Spleen (tissue), 11 donors: ENCODE results near the gene NPRL2. TPM values are rescaled to one million over a fixed set of nuclear protein-coding genes. Genes with fewer than 3 reads are reported as not detected.

Experiments used
- DNase-seq: peaks from one replicate; pipeline ENCODE4 v3.0.0-alpha.2; 2020
- H3K27ac ChIP-seq, 8 donors: fragments of 200-600 bp; sonication (generic) in 7 of 8; 1 replicate in 4 of 8; 2 replicates in 4 of 8; pipeline versions ENCODE4 v1.5.0 to v1.8.0; 2016 to 2021; ENCODE audit warnings: inconsistent platforms in 4 of 8, mild to moderate bottlenecking in 4 of 8, moderate library complexity in 1 of 8
- H3K27me3 ChIP-seq, 7 donors: fragments of 200-600 bp; sonication (generic) in 6 of 7; replicated peaks in 1 of 7; 1 replicate in 4 of 7; 2 replicates in 3 of 7; pipeline versions ENCODE4 v1.5.0 to v1.8.0; 2016 to 2021; ENCODE audit warnings: inconsistent platforms in 3 of 7, mild to moderate bottlenecking in 1 of 7
- H3K36me3 ChIP-seq, 6 donors: fragments of 200-600 bp; sonication (generic) in 5 of 6; 1 replicate in 4 of 6; 2 replicates in 2 of 6; pipeline versions ENCODE4 v1.5.0 to v1.8.0; 2016 to 2021; ENCODE audit warnings: inconsistent platforms in 2 of 6
- H3K4me1 ChIP-seq, 6 donors: fragments of 200-600 bp; sonication (generic) in 5 of 6; 1 replicate in 3 of 6; 2 replicates in 3 of 6; pipeline versions ENCODE4 v1.5.0 to v1.8.0; 2016 to 2021; ENCODE audit warnings: inconsistent platforms in 3 of 6
- H3K4me3 ChIP-seq, 8 donors: fragments of 200-600 bp; sonication (generic) in 7 of 8; 1 replicate in 4 of 8; 2 replicates in 4 of 8; pipeline versions ENCODE4 v1.5.0 to v1.8.0; 2016 to 2021; ENCODE audit warnings: inconsistent platforms in 4 of 8, mild to moderate bottlenecking in 4 of 8, moderate library complexity in 2 of 8
- H3K9me3 ChIP-seq, 8 donors: fragments of 200-600 bp; sonication (generic) in 7 of 8; 1 replicate in 4 of 8; 2 replicates in 4 of 8; pipeline versions ENCODE4 v1.5.0 to v1.8.0; 2016 to 2021; ENCODE audit warnings: inconsistent platforms in 4 of 8
- POLR2A ChIP-seq, 3 donors: fragments of 450-650 bp; IDR thresholded peaks; one replicate each; pipeline ENCODE4 v1.5.1; 2017; ENCODE audit warnings: antibody characterized with exemption in 3 of 3, mild to moderate bottlenecking in 1 of 3
- POLR2AphosphoS5 ChIP-seq, 3 donors: sonication (generic); formaldehyde crosslinking; IDR thresholded peaks; one replicate each; pipeline ENCODE4 v1.5.1; 2017; ENCODE audit warnings: antibody characterized with exemption in 3 of 3
- WGBS, 5 donors: extraction: QIAGEN DNeasy Blood & Tissue Kit in 3 of 5; methylation state at CpG; one replicate each; pipeline versions ENCODE4 v1.1.5 to v1.1.7; 2013 to 2018; 5-methylcytosine and 5-hydroxymethylcytosine counted together
- intact Hi-C: fragments of 100-400 bp; cut with DNase I; formaldehyde crosslinking; loops from one replicate; pipeline ENCODE4 v1.15.0; 2023; ENCODE audit warnings: low total_unique reads
- polyA plus RNA-seq, 3 donors: library from polyadenylated mRNA; stranded (reverse); fragments of 200-250 nt; gene quantifications; one replicate each; pipeline ENCODE4 v1.2.1, GENCODE V29; 2013
- total RNA-seq, 7 donors: library from RNA; depleted of rRNA in 3 of 7; stranded (reverse); fragments of >200 nt in 3 of 7; fragmentation: NEBNext Ultra II Directional in 4 of 7; extraction: Animal tissue kit (Norgen Biotek cat#: 25700) in 4 of 7; gene quantifications; one replicate each; pipeline versions ENCODE4 v1.1.0 to v1.2.1, GENCODE V29; 2016 to 2021
- TF ChIP-seq, protein P1 (sequence below), 11 experiments: fragments of 200-600 bp in 7 of 11; fragments of 450-650 bp in 4 of 11; sonication (generic) in 4 of 11; IDR thresholded peaks in 8 of 11; conservative IDR thresholded peaks in 3 of 11; 1 replicate in 7 of 11; 2 replicates in 4 of 11; pipeline versions ENCODE4 v1.4.0 to v1.8.0; 2016 to 2021; ENCODE audit warnings: antibody characterized with exemption in 11 of 11, inconsistent platforms in 4 of 11, mild to moderate bottlenecking in 1 of 11
- donor health status: healthy with polysubstance abuse.
- donor health status: DM: no; HTN: no; CAD: no; lungs with moderate emphysema.
- donor health status: DM: no; HTN: no; CAD: no.
- donor health status: Bipolar disorder and iron deficiency.
- donor health status: healthy.
- donor health status: DM: no; HTN: no; CAD: no.
- donor health status: DM: yes; HTN: yes; CAD: no.

Gene NPRL2
- total and polyA plus RNA-seq, 10 donors = 17.8 to 31.2 (median 22.9) TPM

- Histone ChIP-seq H3K4me1 (peaks cover 15 to 98% (median 75%) of the 10 kb centered on the region in 6 donors), H3K27me3 (no peaks in the 10 kb centered on the region), H3K9me3 (no peaks in the 10 kb centered on the region), H3K4me3 (peak overlapping the region; percentile 52 to 93 (median 63)), H3K36me3 (peaks cover 0 to 72% (median 49%) of the 10 kb centered on the region in 6 donors), H3K27ac (peak overlapping the region; percentile 92 to 100 (median 94))
- TF ChIP-seq POLR2A (IDR thresholded peaks at IDR 0.05) (no peak), POLR2AphosphoS5 (IDR thresholded peaks at IDR 0.05) (no peak)
- DNase-seq = no peak
- 58 to 76% (median 64%) methylated on average over 11 of the region's 11 CpGs for WGBS, 5 donors
- intact Hi-C loops = no loop called here
Measured at GRCh38 chr3:50351323-50351697, 735 bp upstream of the NPRL2 start.

DNA sequence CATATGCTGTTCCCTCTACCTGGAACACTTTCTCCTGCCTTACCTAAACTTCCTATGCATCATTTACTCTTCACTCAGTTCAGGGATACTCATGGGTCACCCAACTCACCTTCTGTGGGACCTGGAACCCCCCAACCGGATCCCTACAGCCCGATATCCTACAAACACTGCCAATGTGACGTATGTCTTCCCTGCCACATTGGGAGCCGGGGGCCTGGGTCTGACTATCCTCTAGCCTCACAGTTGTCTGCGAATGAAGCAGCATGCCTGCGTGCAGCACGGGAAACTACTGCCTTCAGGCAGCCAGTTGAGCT is 405 bp downstream of the NPRL2 start:
- Histone ChIP-seq H3K9me3 (no peaks in the 10 kb centered on the region), H3K27ac (peak overlapping the region; percentile 92 to 100 (median 94)), H3K36me3 (peaks cover 0 to 60% (median 41%) of the 10 kb centered on the region in 6 donors), H3K4me3 (peak overlapping the region; percentile 52 to 93 (median 63)), H3K4me1 (peaks cover 19 to 98% (median 75%) of the 10 kb centered on the region in 6 donors), H3K27me3 (no peaks in the 10 kb centered on the region)
- DNase-seq = no peak
- 12 to 19% (median 13%) methylated on average over 7 of the region's 7 CpGs for whole genome bisulfite sequencing, 5 donors
- TF ChIP-seq POLR2AphosphoS5 (IDR thresholded peaks at IDR 0.05) (no peak), POLR2A (IDR thresholded peaks at IDR 0.05) (no peak)
- TF ChIP-seq, protein P1, sequence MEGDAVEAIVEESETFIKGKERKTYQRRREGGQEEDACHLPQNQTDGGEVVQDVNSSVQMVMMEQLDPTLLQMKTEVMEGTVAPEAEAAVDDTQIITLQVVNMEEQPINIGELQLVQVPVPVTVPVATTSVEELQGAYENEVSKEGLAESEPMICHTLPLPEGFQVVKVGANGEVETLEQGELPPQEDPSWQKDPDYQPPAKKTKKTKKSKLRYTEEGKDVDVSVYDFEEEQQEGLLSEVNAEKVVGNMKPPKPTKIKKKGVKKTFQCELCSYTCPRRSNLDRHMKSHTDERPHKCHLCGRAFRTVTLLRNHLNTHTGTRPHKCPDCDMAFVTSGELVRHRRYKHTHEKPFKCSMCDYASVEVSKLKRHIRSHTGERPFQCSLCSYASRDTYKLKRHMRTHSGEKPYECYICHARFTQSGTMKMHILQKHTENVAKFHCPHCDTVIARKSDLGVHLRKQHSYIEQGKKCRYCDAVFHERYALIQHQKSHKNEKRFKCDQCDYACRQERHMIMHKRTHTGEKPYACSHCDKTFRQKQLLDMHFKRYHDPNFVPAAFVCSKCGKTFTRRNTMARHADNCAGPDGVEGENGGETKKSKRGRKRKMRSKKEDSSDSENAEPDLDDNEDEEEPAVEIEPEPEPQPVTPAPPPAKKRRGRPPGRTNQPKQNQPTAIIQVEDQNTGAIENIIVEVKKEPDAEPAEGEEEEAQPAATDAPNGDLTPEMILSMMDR (IDR thresholded peaks at IDR 0.05 in 8 of 11, conservative IDR thresholded peaks at IDR 0.05 in 3 of 11) = no peak
- intact Hi-C loops = no loop called here

DNA sequence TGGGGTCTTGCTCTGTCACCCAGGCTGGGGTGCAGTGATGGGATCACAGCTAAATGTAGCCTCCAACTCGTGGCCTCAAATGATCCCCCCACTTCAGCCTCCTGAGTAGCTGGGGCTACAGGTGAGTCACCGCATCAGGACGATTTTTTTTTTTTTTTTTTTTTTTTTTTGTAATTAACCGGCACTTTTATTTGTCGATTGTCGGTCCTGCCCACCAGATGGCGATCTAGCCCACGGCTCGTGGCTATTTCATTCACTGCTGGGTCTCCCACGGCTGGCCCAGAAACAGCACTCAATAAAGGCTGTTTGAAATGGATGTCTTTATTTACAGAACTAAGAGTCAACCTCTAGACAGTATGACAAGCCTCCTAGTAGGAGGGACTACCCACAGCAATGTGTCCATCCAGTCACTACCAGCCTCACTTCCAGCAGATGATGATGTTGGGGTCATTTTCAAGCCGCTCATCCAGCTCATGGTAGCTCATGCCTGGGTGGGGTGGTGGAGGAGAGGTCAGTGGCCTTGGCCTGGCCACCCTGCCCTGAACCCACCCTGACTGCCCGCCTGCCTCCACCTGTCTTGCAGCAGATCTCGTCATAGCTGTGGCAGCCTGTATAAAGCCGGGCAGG is 3.3 kb downstream of the NPRL2 start:
- H3K36me3 ChIP-seq = peaks cover 0 to 31% (median 15%) of the 10 kb centered on the region in 6 donors
- H3K9me3 ChIP-seq = no peaks in the 10 kb centered on the region
- no peak overlapping the region for H3K4me3 ChIP-seq
- peak; percentile 89 for DNase-seq
- peak overlapping the region in 5 of 8 donors; percentile 8 to 38 (median 18) for H3K27ac ChIP-seq
- H3K27me3 ChIP-seq = no peaks in the 10 kb centered on the region
- peaks cover 20 to 91% (median 66%) of the 10 kb centered on the region in 6 donors for H3K4me1 ChIP-seq
- 8 to 28% (median 27%) methylated on average over 11 to 14 of the region's 14 CpGs for WGBS, 5 donors
- intact Hi-C loops = loop anchor here (2.0 kb wide), 1 partner anchor 196 kb away; no protein-coding TSS in a partner anchor
- TF ChIP-seq POLR2AphosphoS5 (IDR thresholded peaks at IDR 0.05) = no peak
- TF ChIP-seq, protein P1 (IDR thresholded peaks at IDR 0.05 in 8 of 11, conservative IDR thresholded peaks at IDR 0.05 in 3 of 11) = peak; percentile 26 to 71 (median 56)

DNA sequence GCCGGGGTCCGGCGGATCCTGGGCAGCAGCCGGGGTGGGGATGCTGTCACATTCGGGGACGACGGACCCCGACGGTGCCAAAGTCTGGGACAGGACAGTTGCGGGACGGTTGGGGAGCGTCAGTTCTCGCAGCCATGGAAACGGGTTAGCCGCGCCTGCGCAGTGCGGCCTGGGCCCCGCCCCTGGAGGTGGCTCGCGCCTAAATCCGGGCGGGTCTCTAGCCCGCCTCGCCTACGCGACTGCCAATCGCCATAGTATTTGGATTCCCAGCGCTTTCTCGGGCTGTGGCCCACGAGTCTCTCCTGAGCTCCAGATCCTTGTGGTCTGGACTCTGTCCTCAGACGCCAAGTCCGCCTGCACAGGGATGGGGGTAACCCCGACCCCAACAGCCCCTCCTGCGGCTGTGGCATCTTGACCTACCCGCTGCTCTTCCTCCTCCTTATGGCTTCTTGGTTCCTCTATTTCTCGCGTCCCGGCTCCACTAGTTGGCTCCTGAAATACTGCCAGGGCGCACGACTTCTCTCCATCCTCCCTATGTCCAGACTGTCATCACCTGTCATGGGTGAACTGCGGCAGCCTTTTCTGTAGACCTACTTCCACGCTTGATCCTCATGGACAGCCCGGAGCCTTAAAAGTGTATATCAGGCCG is 4.9 kb downstream of the NPRL2 start, which contains the start of gene ZMYND10:
ZMYND10 (minus strand) TSS at position 147 of the 649 bp plus-strand sequence. CDS start 153 bp downstream, outside the sequence.
- intact Hi-C loops = loop anchor here (2.0 kb wide), 1 partner anchor 197 kb away; no protein-coding TSS in a partner anchor
- peak; percentile 93 for DNase-seq
- Histone ChIP-seq H3K9me3 (no peaks in the 10 kb centered on the region), H3K27me3 (no peaks in the 10 kb centered on the region), H3K36me3 (peaks cover 0 to 23% (median 14%) of the 10 kb centered on the region in 6 donors), H3K4me3 (peak within 1 kb of the TSS in 6 of 8 donors; percentile 11 to 61 (median 30)), H3K4me1 (peaks cover 15 to 93% (median 67%) of the 10 kb centered on the region in 6 donors), H3K27ac (peak within 1 kb of the TSS in 1 of 8 donors; percentile 59)
- no peak for TF ChIP-seq POLR2A (IDR thresholded peaks at IDR 0.05)
- peak in 2 of 3 donors; percentile 48 to 72 for TF ChIP-seq POLR2AphosphoS5 (IDR thresholded peaks at IDR 0.05)
- 9 to 14% (median 11%) methylated on average over 34 to 45 of the region's 45 CpGs for WGBS, 5 donors

- Histone ChIP-seq H3K9me3 (no peaks in the 10 kb centered on the region), H3K4me1 (peaks cover 18 to 93% (median 68%) of the 10 kb centered on the region in 6 donors), H3K4me3 (peak overlapping the region in 5 of 8 donors; percentile 11 to 61 (median 35)), H3K36me3 (peaks cover 0 to 23% (median 14%) of the 10 kb centered on the region in 6 donors), H3K27ac (peak overlapping the region in 1 of 8 donors; percentile 59), H3K27me3 (no peaks in the 10 kb centered on the region)
- 78 to 86% (median 84%) methylated on average over 6 to 8 of the region's 8 CpGs for WGBS, 5 donors
- TF ChIP-seq, protein P1 (IDR thresholded peaks at IDR 0.05 in 8 of 11, conservative IDR thresholded peaks at IDR 0.05 in 3 of 11) = no peak
- no peak for TF ChIP-seq POLR2AphosphoS5 (IDR thresholded peaks at IDR 0.05)
- no peak for TF ChIP-seq POLR2A (IDR thresholded peaks at IDR 0.05)
- DNase-seq = no peak
- intact Hi-C loops = no loop called here
Measured at GRCh38 chr3:50345008-50345407, 5.6 kb downstream of the NPRL2 start.
